GM10847 (cell line): ENCODE data around the gene ITGB7.
A peak's percentile ranks its signal among the peaks of the same experiment; 100 is the strongest.

Experiments used
- POLR2A ChIP-seq: IDR thresholded peaks from 2 replicates; pipeline ENCODE4 v1.6.1; 2011; ENCODE audit not compliant: insufficient read length; ENCODE audit errors: extremely low read depth

Gene ITGB7

GRCh38 chr12:53207042-53207441, at the start of gene ITGB7:
TSS of gene ITGB7 (minus strand) at chr12:53207251. CDS start at chr12:53200443, 6,808 bp downstream.
- peak; percentile 93 for TF ChIP-seq POLR2A

- no peak for TF ChIP-seq POLR2A
Measured at GRCh38 chr12:53255996-53256395, 48.9 kb upstream of the ITGB7 start.

GRCh38 chr12:53254816-53255545, 47.9 kb upstream of the ITGB7 start:
- no peak for TF ChIP-seq POLR2A

GRCh38 chr12:53253298-53253697, 46.2 kb upstream of the ITGB7 start:
- TF ChIP-seq POLR2A = no peak

- TF ChIP-seq POLR2A = no peak
Measured at GRCh38 chr12:53252349-53252916, 45.4 kb upstream of the ITGB7 start.

- peak; percentile 68 for TF ChIP-seq POLR2A
Measured at GRCh38 chr12:53251477-53252348, 44.7 kb upstream of the ITGB7 start.

GRCh38 chr12:53245286-53245685, 38.2 kb upstream of the ITGB7 start:
- no peak for TF ChIP-seq POLR2A

- TF ChIP-seq POLR2A = no peak
Measured at GRCh38 chr12:53244337-53244736, 37.3 kb upstream of the ITGB7 start.

- TF ChIP-seq POLR2A = no peak
Measured at GRCh38 chr12:53241623-53242412, 34.8 kb upstream of the ITGB7 start.

GRCh38 chr12:53239643-53240258, 32.7 kb upstream of the ITGB7 start:
- no peak for TF ChIP-seq POLR2A

- no peak for TF ChIP-seq POLR2A
Measured at GRCh38 chr12:53236443-53237111, 29.5 kb upstream of the ITGB7 start.

GRCh38 chr12:53235742-53236442, 28.8 kb upstream of the ITGB7 start:
- no peak for TF ChIP-seq POLR2A

- TF ChIP-seq POLR2A = no peak
Measured at GRCh38 chr12:53235164-53235563, 28.1 kb upstream of the ITGB7 start.
